ENCODE measurements around the gene GLT1D1.

Gene GLT1D1

GRCh38 chr12:128856035-128856790, 2.9 kb downstream of the GLT1D1 start:
- no peak for DNase-seq

DNA sequence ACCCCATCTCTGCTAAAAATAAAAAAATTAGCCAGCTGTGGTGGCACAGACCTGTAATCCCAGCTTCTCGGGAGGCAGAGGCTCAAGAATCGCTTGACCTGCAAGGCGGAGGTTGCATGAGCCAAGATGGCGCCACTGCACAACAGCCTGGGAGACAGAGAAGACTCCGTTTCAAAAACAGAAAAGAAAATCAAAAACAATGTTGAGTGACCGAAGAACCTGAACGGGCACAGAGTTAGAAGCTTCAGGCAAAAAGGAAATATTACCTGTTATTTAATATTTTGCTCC, 3.5 kb downstream of the GLT1D1 start:
- no peak for DNase-seq

DNA sequence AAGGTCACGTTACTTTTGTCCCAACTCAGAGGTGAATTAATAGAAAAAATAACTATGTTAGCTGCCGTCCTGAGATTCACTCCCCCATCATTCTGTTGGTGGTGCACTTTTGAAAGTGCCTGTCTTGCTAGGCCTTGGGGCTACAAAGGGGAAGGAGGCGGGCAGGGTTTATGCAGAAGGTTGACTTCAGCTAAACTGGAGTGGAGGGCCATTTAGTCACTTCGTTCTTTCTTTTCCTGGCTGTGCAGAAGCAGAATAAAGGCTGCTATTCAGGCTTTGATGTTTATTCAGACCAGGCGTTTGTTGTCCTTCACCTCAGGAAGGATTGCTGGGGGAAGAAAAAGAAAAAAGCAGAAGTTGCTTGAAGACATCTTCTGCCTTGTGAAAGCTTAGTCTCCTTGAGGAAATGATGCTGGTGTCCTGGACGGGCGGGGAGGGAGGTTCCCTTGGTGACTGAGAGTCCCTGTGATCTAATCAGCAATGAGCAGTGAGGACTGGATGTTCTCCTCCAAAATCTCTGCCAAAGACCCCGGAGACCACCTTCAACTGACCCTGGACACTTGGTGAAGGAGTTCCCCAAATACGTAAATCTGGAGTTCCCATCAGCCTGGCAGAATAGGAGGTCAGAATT, 4.0 kb downstream of the GLT1D1 start:
- no peak for DNase-seq

GRCh38 chr12:128859311-128859710, 6.0 kb downstream of the GLT1D1 start:
- no peak for DNase-seq

DNA sequence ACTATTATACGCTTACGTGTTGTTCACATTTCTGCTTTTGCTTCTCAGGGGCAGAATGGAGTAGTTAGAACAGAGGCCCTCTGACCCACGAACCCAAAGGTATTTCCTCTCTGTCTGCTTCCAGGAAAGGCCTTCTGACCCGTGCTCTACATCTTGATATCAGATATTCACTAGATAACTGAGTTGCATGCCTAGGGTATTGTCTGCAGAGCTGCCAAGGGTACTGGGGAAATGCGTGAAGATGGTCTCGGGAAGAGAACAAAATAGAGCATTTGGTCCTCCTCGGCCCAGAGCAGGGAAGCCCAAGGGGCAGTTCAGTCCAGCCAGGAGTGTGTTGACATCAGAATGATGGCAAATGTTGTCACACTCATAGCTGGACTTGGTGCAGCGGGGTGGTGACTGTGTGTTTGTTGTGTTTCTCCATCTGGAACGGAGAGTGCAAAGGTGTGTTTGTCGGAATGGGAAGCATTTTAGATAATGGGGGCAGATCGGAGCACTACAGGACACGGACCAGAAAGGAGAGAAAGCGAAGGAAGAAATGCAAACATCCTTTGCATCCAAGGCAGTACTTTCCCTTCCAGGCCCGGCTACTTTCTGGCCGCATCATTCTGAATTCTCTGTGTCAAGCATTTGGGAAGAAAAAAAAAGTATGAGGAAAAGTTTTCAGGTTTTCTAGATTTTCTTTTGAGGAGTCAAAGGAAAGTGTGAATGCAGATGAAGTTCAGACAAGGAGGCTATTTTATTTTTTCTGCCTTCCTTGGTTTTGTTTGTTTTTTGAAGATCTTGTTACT, 8.1 kb downstream of the GLT1D1 start:
- DNase-seq, result no peak

GRCh38 chr12:128863957-128864356, 10.7 kb downstream of the GLT1D1 start:
- DNase-seq, result no peak

DNA sequence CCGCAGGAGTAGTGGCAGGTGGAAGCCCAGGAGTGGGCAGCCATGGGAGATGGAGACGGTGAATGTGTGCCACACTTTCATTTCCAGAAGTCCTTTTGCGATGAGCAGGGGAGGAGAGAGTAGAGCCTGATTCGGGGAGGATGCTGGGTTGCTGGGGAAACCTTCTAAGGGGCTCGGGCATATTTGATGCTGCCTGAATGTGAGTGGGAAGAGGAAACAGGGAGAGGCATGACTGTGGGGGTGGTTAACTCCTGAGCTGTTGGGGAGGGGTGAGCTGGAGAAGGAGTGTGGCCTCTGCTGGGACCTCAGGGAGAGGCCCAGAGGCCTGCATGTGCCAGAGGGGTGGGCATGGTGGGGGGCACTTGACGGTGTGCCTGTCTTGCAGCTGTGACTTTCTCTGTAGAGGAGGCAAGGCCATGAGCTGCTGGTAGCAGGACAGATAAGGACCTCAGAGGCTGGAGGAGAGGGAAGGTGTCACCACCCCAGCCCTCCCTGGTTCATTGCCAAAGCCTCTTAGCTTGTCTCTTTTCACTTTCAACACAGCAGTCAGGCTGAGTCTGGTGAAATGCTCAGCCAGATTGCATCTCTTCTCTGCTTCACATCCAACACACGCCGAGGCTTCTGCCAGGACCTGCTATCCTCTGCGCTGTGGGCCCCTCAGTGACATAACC, 11.4 kb downstream of the GLT1D1 start:
- DNase-seq, result no peak

- DNase-seq, result no peak
These were observed 14.2 kb downstream of the GLT1D1 start for GRCh38 chr12:128867466-128867865.

DNA sequence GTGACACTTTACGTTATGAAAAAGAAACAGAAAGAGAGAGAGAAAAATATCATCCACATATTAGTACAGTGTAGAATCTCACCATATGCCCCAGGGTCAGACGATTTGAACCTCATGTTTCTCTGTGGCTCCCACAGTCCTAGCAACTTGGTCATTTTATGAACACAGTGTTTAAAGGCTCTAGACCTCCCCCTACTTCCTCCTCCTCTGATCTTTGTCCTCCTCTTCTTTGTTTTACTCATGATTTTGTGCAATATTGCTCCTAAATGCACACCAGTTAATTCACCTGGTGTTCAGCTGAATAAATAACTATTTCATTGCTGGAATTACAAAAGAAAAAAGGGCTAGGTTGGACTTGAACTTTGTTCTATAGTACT, 18.2 kb downstream of the GLT1D1 start:
- DNase-seq, result no peak

- DNase-seq, result no peak
These were observed 19.0 kb downstream of the GLT1D1 start for GRCh38 chr12:128872303-128872702.

DNA sequence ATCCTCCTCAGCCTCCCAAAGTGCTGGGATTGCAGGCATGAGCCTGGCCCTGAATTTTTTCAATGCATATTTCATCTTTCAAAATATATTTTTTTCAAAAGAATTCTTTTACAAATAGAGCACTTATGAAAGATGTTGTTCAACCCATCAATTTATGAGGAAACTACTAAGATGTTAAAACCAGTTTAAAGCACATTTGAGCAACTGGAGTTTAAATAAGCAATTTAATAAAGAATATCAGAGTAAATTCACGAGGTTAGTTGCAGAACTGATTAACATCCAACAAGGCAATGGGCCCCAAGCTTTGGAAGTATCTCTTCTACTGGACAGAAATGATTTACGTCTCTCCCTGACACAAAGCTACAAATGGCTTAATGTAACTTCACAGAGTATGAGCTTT, 23.3 kb downstream of the GLT1D1 start:
- DNase-seq, result no peak

DNA sequence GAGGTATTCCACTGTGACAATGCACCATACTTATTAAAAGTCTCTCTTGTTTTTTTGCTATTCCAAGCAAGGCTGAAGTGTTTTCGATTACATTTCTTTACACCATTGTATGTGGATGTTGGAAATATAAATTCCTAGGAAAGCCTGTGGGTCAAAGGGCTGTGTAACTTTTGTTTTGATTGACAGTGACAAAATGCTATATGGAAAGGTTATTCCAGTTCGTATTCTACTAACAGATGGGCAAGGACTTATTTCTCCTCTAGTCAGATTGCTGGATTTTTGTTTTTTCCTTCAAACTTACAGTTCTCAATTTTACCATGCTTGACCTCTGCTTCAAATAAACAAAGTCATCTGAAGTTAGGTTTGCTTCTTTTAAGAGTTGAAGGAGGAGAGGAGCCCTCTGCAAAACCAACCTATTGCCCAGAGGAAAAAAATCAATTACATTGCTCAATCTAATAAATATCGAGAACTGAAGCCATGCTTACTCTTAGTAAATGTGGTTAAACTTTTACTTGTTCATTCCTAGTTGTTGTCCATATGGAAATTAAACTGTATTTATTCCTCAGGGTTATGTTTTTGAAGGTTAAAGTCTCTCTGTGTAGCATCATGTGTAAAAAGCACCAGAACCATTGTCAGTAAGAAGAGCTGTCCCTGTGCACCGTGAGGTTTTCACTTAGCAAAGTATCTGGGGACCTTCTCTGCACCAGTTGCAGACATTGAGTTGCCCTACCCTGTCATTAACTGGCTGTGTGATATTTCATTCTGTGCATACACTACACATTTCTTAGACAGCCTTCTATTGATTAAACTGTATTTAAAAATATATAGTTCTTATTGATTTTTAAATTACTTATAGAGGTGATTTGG, 26.9 kb downstream of the GLT1D1 start:
- DNase-seq, result no peak

GRCh38 chr12:128891856-128892255, 38.6 kb downstream of the GLT1D1 start:
- DNase-seq, result no peak

DNA sequence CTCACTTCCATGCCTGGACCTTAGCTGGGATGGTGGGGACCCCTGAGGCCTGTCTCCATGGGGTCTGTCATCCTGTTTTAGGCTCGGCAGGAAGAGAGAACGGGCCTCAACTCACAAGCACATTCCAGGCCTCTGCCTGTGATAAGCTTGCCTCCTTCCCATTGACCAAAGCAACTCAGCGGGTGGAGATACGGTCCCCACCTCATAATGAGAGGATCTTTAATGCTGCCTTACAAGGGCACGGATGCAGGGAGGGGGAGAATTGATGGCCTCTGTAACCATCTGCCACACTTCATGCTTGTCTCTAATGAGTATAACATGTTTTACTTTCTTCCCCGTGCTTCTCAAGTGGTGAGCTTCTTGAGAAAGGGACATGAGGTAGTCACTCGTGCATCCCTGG, 50.0 kb downstream of the GLT1D1 start:
- no peak for DNase-seq

GRCh38 chr12:128905003-128905544, 51.8 kb downstream of the GLT1D1 start:
- DNase-seq, result no peak

- no peak for DNase-seq
These were observed 53.3 kb downstream of the GLT1D1 start for GRCh38 chr12:128906485-128907137.

DNA sequence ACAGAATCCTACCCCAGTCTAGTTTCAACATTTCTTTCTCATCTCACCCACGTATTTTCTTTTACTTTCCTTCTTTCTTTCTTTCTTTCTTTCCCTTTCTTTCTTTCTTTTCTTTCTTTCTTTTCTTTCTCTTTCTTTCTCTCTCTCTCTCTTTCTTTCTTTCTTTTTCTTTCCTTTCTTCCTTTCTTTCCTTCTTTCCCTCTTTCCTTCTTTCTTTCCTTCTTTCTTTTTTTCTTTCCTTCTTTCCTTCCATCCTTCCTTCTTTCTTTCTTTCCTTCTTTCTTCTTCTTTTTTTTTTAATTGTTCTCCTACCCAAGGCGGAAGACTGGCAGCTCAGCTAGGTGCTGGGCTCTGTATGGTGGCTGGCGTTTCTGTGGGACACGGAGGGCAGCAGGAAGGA, 55.0 kb downstream of the GLT1D1 start:
- no peak for DNase-seq

GRCh38 chr12:128909653-128910052, 56.4 kb downstream of the GLT1D1 start:
- no peak for DNase-seq

- DNase-seq, result no peak
These were observed 57.4 kb downstream of the GLT1D1 start for GRCh38 chr12:128910629-128911028.

GRCh38 chr12:128911861-128912260, 58.6 kb downstream of the GLT1D1 start:
- no peak for DNase-seq

DNA sequence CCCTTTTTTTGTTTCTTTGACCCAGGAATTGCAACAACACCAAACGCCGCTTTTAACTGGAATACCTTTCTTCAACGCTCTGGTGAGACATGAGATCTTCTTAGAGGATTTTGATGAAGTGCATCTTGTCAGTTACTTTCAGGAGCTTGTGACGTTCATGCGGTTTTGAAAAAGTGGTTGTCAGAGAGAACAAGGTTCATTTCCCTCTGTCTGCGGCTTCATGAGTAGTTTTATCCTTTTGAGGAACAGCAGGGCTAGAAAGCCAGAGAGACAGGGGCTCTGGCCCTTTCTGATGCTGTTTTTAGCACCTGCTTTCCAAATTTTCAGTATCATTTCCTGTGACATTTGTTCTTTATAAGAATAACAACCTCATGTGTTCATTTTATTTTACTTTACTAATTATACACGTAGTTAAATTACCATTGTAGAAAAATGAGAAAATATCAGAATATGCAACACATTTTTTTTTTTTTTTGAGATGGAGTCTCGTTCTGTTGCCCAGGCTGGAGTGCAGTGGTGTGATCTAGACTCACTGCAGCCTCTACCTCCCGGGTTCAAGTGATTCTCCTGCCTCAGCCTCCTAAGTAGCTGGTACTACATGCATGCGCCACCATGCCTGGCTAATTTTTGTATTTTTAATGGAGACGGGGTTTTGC, 61.8 kb downstream of the GLT1D1 start:
- no peak for DNase-seq
